Measurements from ENCODE around the gene KLF3.

DNA sequence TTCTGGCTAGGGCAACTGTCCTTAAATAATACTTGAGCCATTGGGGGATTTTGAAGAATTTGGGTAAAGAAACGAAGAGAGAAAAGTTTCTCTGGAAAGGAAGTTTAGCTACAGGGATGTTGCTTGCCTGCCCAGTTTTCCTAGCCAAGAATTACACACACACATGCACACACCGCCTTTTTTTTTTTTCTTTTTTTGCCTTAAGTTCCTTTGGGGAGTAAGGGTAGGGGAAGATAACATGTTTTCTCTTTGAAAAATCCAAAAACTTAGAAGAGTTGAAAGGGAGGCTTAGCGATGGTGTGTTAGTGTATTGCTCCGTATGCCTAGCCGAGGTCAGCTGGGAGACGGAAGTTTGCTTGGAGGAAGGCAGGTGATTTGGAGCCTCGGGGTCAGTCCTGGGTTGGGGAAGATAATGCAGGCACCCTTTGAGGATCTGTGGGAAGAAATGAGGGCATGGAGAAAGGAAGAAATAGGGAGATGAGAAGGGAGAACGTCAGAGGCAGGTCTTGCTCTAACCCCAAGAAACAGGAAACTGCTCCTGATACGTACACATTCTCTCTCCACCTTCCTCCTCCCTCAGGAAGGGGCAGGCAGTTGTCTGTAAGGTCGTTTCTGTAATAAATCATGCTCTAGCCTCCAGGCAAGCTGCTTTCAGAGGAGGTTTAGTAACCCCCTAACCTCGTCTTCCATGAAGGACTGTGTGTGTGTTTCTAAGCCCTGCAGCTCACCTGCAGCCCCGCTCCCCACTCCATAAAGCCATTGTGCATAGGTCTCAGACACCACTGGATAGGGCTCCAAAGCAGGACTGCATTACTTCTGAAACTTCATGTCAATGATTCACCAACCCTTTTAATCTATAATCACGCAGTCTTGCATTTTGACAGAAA is 10.5 kb downstream of the KLF3 start:
- TF ChIP-seq, protein P1, sequence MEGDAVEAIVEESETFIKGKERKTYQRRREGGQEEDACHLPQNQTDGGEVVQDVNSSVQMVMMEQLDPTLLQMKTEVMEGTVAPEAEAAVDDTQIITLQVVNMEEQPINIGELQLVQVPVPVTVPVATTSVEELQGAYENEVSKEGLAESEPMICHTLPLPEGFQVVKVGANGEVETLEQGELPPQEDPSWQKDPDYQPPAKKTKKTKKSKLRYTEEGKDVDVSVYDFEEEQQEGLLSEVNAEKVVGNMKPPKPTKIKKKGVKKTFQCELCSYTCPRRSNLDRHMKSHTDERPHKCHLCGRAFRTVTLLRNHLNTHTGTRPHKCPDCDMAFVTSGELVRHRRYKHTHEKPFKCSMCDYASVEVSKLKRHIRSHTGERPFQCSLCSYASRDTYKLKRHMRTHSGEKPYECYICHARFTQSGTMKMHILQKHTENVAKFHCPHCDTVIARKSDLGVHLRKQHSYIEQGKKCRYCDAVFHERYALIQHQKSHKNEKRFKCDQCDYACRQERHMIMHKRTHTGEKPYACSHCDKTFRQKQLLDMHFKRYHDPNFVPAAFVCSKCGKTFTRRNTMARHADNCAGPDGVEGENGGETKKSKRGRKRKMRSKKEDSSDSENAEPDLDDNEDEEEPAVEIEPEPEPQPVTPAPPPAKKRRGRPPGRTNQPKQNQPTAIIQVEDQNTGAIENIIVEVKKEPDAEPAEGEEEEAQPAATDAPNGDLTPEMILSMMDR (IDR thresholded peaks at IDR 0.05; ENCODE audit: low read depth, low read length, poor library complexity, severe bottlenecking), result no peak
- no peak for TF ChIP-seq EZH2phosphoT487 (IDR thresholded peaks at IDR 0.05; ENCODE audit: borderline replicate concordance, low read length)
